Heart left ventricle (tissue), 16 donors: ENCODE results near the gene BCAR3. TPM values are rescaled to one million over a fixed set of nuclear protein-coding genes. Genes with fewer than 3 reads are reported as not detected.

ENCODE experiments used
- ATAC-seq, 4 donors: fragments of 200-7000 bp; cut with Tn5 transposase; one replicate each; pipeline ENCODE4 v1.9.1; 2020 to 2022; ENCODE audit warnings: moderate library complexity in 4 of 4, mild to moderate bottlenecking in 3 of 4, moderate number of reproducible peaks in 1 of 4
- DNase-seq, 5 donors: peaks; one replicate each; pipeline ENCODE4 v3.0.0-alpha.2; 2020
- H3K27ac ChIP-seq, 12 donors: fragments of 200-600 bp; sonication (generic) in 4 of 12; one replicate each; pipeline versions ENCODE4 v1.5.0 to v1.8.0; 2016 to 2022; ENCODE audit warnings: mild to moderate bottlenecking in 2 of 12
- H3K27me3 ChIP-seq, 9 donors: fragments of 200-600 bp; sonication (generic) in 2 of 9; one replicate each; pipeline versions ENCODE4 v1.5.1 to v1.8.0; 2016 to 2022; ENCODE audit warnings: mild to moderate bottlenecking in 3 of 9
- H3K36me3 ChIP-seq, 9 donors: fragments of 200-600 bp; sonication (generic) in 2 of 9; one replicate each; pipeline versions ENCODE4 v1.5.0 to v1.8.0; 2018 to 2022; ENCODE audit warnings: mild to moderate bottlenecking in 2 of 9
- H3K4me1 ChIP-seq, 12 donors: fragments of 200-600 bp; sonication (generic) in 4 of 12; one replicate each; pipeline versions ENCODE4 v1.5.0 to v1.8.0; 2016 to 2022; ENCODE audit warnings: mild to moderate bottlenecking in 3 of 12
- H3K4me3 ChIP-seq, 12 donors: fragments of 200-600 bp; sonication (generic) in 4 of 12; one replicate each; pipeline versions ENCODE4 v1.5.0 to v1.8.0; 2017 to 2022; ENCODE audit warnings: mild to moderate bottlenecking in 9 of 12, moderate library complexity in 4 of 12
- H3K9me3 ChIP-seq, 12 donors: fragments of 200-600 bp; sonication (generic) in 4 of 12; one replicate each; pipeline versions ENCODE4 v1.5.0 to v1.8.0; 2016 to 2022; ENCODE audit warnings: mild to moderate bottlenecking in 1 of 12
- CTCF ChIP-seq, 12 donors: fragments of 200-600 bp; sonication (generic) in 4 of 12; IDR thresholded peaks; one replicate each; pipeline versions ENCODE4 v1.5.0 to v1.8.0; 2018 to 2022; ENCODE audit warnings: antibody characterized with exemption in 12 of 12, mild to moderate bottlenecking in 5 of 12
- POLR2A ChIP-seq, 2 donors: fragments of 450-650 bp; IDR thresholded peaks; one replicate each; pipeline ENCODE4 v1.6.1; 2017; ENCODE audit warnings: antibody characterized with exemption in 2 of 2, mild to moderate bottlenecking in 2 of 2, moderate library complexity in 2 of 2
- WGBS, 4 donors: extraction: QIAGEN DNeasy Blood & Tissue Kit in 2 of 4; methylation state at CpG; one replicate each; pipeline versions ENCODE4 v1.1.5 to v1.1.7; 2013 to 2018; 5-methylcytosine and 5-hydroxymethylcytosine counted together
- intact Hi-C, 10 donors: fragments of 100-400 bp; cut with DNase I; formaldehyde crosslinking; loops; one replicate each; pipeline versions ENCODE4 v1.11.1 to v1.14.2; 2022
- polyA plus RNA-seq, 2 donors: library from polyadenylated mRNA; stranded (reverse); fragments of 200-250 nt; gene quantifications; one replicate each; pipeline ENCODE4 v1.2.3, GENCODE V29; 2013
- total RNA-seq, 9 donors: library from RNA; depleted of rRNA in 2 of 9; stranded (reverse); fragments of >200 nt in 2 of 9; fragmentation: NEBNext Ultra II Directional in 3 of 9; extraction: Animal tissue kit (Norgen Biotek cat#: 25700) in 3 of 9; gene quantifications; one replicate each; pipeline versions ENCODE4 v1.1.0 to v1.2.4, GENCODE V29; 2016 to 2023
- donor health status: ischemic (EF 13 %, LVEDD 7.1; RV severe dilation, severe dysfunction).
- donor health status: healthy with polysubstance abuse.
- donor health status: DM: no; HTN: yes; CAD: no.
- donor health status: DM: no; HTN: no; CAD: no.
- donor health status: ischemic (EF 25% LVEDD 6.9; RV normal size, moderate dysfunction).
- donor health status: ischemic (EF 25% LVEDD 5.7; RV mildly dilated, moderate dysfunction).
- donor health status: healthy.
- donor health status: DM: yes; HTN: yes; CAD: no.
- donor health status: ischemic (EF 35%, LVEDD 5.7; RV mildly dilated, moderate dysfunction).
- donor health status: nonischemic (EF 11% LVEDD 7.7; RV severe dilation, severe dysfunction).
- donor health status: DM: yes; HTN: yes; CAD: no.
- donor health status: PGD.
- donor health status: ischemic (EF 29% LVEDD 5.4; RV normal size, mild dysfunction).
- donor health status: nonischemic (EF 23%, LVEDD 6.1; RV moderate dilation, normal function).

BCAR3 gene
- total and polyA plus RNA-seq, 11 donors, result 6.4 to 25.0 (median 12.9) TPM

GRCh38 chr1:93519199-93519829 is 162.3 kb downstream of the BCAR3 start:
- Histone ChIP-seq H3K4me1 (no peaks in the 10 kb centered on the region), H3K27me3 (no peaks in the 10 kb centered on the region), H3K9me3 (no peaks in the 10 kb centered on the region), H3K4me3 (no peak overlapping the region), H3K36me3 (peaks cover 0 to 4% (median 0%) of the 10 kb centered on the region in 9 donors), H3K27ac (no peak overlapping the region)
- WGBS, 4 donors, result 63 to 91% (median 65%) methylated on average over 2 to 3 of the region's 3 CpGs
- ATAC-seq (no peak), DNase-seq (no peak)
- intact Hi-C loops, result no loop called here
- TF ChIP-seq CTCF (IDR thresholded peaks at IDR 0.05) (no peak), POLR2A (IDR thresholded peaks at IDR 0.05) (no peak)

- Histone ChIP-seq H3K27me3 (no peaks in the 10 kb centered on the region), H3K9me3 (no peaks in the 10 kb centered on the region), H3K36me3 (peaks cover 0 to 4% (median 0%) of the 10 kb centered on the region in 9 donors), H3K4me1 (no peaks in the 10 kb centered on the region), H3K4me3 (no peak overlapping the region), H3K27ac (no peak overlapping the region)
- ATAC-seq, result no peak
- intact Hi-C loops, result no loop called here
- TF ChIP-seq POLR2A (IDR thresholded peaks at IDR 0.05) (no peak), CTCF (IDR thresholded peaks at IDR 0.05) (no peak)
- DNase-seq, result no peak
Measured at GRCh38 chr1:93518516-93518915, 163.1 kb downstream of the BCAR3 start.

GRCh38 chr1:93516164-93516563 is 165.5 kb downstream of the BCAR3 start:
- intact Hi-C loops, result no loop called here
- WGBS, 4 donors, result 89 to 92% (median 91%) methylated on average over 5 of the region's 5 CpGs
- no peaks in the 10 kb centered on the region for H3K27me3 ChIP-seq
- H3K36me3 ChIP-seq, result no peaks in the 10 kb centered on the region
- H3K27ac ChIP-seq, result no peak overlapping the region
- ATAC-seq (no peak), DNase-seq (no peak)
- no peaks in the 10 kb centered on the region for H3K4me1 ChIP-seq
- no peak for TF ChIP-seq POLR2A (IDR thresholded peaks at IDR 0.05)
- no peak for TF ChIP-seq CTCF (IDR thresholded peaks at IDR 0.05)
- no peak overlapping the region for H3K4me3 ChIP-seq
- H3K9me3 ChIP-seq, result no peaks in the 10 kb centered on the region

Other genes starting within 250 kb of the BCAR3 start
- gene FNBP1L, start 233.7 kb downstream of the BCAR3 start, total RNA-seq, result 10 to 100 TPM; 20.5 to 38.8 (median 25.5) TPM
- gene FNBP1L, start 233.7 kb downstream of the BCAR3 start, polyA plus RNA-seq, result 10 to 100 TPM; 12.4 to 14.2 TPM
- 10 to 100 TPM; 17.7 to 47.6 (median 38.8) TPM for gene DNTTIP2, start 197.4 kb upstream of the BCAR3 start, total RNA-seq
- gene DNTTIP2, start 197.4 kb upstream of the BCAR3 start, polyA plus RNA-seq, result 10 to 100 TPM; 47.7 to 55.8 TPM
- 10 to 100 TPM in 6 of 9 donors, 1 to 10 TPM in 3; 4.2 to 21.9 (median 12.5) TPM for gene GCLM, start 227.6 kb upstream of the BCAR3 start, total RNA-seq
- 1 to 10 TPM; 1.8 to 7.5 TPM for gene GCLM, start 227.6 kb upstream of the BCAR3 start, polyA plus RNA-seq